T follicular helper cell (primary cell): ENCODE results near the gene PCDHB5.
A peak's percentile ranks its signal among the peaks of the same experiment; 100 is the strongest.
"Not testable (repeated sequence)": the region's sequence is repeated elsewhere in the genome, so short reads cannot be mapped to it uniquely, and the experiment has no call there.

ENCODE experiments used
- DNase-seq: peaks from one replicate; pipeline ENCODE4 v3.0.0-alpha.2; 2020; ENCODE audit warnings: low read depth

Gene PCDHB5

DNA sequence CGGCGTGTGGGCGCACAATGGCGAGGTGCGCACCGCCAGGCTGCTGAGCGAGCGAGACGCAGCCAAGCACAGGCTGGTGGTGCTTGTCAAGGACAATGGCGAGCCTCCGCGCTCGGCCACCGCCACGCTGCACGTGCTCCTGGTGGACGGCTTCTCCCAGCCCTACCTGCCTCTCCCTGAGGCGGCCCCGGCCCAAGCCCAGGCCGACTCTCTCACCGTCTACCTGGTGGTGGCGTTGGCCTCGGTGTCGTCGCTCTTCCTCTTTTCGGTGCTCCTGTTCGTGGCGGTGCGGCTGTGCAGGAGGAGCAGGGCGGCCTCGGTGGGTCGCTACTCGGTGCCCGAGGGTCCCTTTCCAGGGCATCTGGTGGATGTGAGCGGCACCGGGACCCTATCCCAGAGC is 17.1 kb downstream of the PCDHB5 start:
- DNase-seq = not testable (repeated sequence)

DNA sequence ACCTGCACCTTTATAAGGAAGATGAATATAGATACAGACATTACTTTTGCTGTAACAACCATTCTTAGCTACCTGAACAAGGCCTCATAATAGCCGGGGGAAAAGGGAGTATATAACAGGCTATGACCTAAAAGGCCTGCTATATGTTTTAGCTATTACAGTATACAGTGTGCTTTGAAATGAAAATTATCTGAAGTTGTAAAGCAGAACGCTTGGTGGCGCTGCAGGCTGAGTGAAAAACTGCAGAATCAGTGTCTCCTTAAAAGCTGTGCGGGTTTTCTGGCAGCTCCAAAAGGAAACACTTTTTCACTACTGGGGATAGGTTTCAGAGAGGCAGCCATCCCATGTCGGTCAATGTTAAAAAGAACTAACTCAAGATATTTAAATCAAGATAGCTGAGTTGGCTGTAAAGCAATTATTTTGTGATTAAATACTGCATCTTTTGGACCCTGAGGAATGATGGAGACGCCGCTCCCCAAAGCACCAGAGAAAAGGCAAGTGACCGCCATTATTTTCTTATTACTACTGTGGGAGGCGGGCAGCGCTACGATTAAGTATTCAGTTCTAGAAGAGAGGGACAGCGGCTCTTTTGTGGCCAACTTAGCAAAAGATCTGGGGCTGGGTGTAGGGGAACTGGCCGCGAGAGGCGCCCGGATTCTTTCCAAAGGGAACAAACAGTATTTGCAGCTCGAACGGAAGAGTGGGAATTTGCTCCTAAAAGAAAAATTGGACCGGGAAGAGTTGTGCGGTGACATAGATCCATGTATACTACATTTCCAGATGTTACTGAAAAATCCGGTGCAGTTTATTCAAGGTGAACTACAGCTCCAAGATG is 20.8 kb downstream of the PCDHB5 start:
- no peak for DNase-seq

DNA sequence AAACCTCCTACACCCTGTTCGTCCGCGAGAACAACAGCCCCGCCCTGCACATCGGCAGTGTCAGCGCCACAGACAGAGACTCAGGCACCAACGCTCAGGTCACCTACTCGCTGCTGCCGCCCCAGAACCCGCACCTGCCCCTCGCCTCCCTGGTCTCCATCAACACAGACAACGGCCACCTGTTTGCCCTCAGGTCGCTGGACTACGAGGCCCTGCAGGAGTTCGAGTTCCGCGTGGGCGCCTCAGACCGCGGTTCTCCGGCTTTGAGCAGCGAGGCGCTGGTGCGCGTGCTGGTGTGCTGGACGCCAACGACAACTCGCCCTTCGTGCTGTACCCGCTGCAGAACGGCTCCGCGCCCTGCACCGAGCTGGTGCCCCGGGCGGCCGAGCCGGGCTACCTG is 22.4 kb downstream of the PCDHB5 start:
- not testable (repeated sequence) for DNase-seq

DNA sequence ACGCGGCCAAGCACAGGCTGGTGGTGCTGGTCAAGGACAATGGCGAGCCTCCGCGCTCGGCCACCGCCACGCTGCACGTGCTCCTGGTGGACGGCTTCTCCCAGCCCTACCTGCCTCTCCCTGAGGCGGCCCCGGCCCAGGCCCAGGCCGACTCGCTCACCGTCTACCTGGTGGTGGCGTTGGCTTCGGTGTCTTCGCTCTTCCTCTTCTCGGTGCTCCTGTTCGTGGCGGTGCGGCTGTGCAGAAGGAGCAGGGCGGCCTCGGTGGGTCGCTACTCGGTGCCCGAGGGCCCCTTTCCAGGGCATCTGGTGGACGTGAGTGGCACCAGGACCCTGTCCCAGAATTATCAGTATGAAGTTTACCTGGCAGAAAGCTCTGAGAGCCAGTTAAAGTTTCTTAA is 22.9 kb downstream of the PCDHB5 start:
- DNase-seq = not testable (repeated sequence)

DNA sequence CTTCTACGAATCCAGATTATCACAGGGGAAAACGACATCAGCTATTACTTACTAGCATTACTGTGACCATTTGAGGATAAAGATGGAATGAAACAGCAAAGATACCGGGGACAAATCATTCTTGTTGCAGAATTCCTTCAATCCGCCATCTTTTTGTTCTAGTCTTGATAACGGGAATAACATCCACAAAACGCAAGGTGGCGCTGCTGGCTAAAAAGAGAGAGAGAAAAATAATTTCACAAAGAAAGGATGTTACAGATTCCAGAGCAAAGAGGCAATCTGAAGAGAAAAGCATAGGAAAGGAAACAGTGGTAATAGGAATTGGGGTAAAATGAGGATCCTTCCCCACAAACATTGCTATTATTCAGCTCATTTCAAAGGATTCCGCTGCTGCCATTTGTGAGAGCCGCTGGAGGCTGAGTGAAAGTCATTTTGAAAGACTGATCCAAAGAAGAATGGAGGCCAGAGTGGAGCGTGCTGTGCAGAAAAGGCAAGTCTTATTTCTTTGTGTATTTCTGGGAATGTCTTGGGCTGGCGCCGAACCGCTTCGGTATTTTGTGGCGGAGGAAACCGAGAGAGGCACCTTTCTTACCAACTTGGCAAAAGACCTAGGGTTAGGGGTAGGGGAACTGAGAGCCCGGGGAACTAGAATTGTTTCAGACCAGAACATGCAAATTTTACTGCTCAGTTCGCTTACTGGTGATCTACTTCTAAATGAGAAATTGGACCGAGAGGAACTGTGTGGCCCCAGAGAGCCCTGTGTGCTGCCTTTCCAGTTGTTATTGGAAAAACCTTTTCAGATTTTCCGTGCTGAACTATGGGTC is 37.6 kb downstream of the PCDHB5 start, which contains the start of gene PCDHB7:
Gene PCDHB7, plus strand, starts transcription at position 264 of the 824 bp plus-strand sequence. Its CDS starts 192 bp downstream, at position 456.
- no peak for DNase-seq

DNA sequence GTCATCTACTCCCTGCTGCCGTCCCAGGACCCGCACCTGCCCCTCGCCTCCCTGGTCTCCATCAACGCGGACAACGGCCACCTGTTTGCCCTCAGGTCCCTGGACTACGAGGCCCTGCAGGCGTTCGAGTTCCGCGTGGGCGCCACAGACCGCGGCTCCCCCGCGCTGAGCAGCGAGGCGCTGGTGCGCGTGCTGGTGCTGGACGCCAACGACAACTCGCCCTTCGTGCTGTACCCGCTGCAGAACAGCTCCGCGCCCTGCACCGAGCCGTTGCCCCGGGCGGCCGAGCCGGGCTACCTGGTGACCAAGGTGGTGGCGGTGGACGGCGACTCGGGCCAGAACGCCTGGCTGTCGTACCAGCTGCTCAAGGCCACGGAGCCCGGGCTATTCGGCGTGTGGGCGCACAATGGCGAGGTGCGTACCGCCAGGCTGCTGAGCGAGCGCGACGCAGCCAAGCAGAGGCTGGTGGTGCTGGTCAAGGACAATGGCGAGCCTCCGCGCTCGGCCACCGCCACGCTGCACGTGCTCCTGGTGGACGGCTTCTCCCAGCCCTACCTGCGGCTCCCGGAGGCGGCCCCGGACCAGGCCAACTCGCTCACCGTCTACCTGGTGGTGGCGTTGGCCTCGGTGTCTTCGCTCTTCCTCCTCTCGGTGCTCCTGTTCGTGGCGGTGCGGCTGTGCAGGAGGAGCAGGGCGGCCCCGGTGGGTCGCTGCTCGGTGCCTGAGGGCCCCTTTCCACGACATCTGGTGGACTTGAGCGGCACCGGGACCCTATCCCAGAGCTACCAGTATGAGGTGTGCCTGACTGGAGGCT is 39.5 kb downstream of the PCDHB5 start:
- DNase-seq = not testable (repeated sequence)

DNA sequence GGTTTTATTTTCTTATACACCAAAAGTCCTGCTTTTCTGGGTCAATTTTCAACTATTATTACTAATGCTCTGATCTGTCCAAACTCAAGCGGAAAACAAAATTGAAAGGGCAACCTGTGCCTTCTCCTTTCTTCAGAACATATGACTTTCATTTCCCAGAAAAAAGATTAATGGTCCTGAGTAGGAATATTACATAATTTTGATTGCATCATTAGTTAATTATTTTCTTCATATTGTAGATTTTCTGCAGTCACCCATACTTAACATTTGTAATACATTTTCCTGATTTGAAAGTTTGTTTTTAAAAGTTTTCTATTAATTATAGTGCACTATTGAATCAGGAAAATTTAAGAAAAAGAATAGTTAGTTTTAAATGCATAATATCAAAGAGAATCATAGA is 40.9 kb downstream of the PCDHB5 start:
- no peak for DNase-seq

DNA sequence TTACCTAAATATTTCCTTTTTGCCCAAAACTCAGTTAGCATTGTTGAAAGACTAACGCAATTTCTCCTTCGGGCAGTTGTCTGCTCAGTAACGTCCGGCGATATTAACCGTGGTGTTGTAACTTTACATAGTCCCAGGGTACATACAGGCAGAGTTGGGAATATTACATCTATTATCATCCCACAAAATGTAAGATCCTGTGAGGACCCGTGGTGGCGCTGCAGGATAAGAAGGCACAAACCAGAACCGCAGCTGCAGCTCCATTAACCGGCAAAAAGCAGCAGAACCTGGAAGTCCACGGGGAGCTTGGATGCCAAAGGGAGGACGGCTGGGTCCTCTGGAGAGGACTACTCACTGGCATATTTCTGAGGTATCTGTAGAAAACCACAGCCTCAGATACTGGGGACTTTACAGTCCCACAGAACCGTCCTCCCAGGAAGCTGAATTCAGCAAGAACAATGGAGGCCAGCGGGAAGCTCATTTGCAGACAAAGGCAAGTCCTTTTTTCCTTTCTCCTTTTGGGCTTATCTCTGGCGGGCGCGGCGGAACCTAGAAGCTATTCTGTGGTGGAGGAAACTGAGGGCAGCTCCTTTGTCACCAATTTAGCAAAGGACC is 42.7 kb downstream of the PCDHB5 start, which contains the start of gene PCDHB8:
Gene PCDHB8, plus strand, starts transcription at position 214 of the 615 bp plus-strand sequence. Its CDS starts 245 bp downstream, at position 459.
- DNase-seq = not testable (repeated sequence)

DNA sequence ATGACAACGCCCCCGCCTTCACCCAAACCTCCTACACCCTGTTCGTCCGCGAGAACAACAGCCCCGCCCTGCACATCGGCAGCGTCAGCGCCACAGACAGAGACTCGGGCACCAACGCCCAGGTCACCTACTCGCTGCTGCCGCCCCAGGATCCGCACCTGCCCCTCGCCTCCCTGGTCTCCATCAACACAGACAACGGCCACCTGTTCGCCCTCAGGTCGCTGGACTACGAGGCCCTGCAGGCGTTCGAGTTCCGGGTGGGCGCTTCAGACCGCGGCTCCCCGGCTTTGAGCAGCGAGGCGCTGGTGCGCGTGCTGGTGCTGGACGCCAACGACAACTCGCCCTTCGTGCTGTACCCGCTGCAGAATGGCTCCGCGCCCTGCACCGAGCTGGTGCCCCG is 44.4 kb downstream of the PCDHB5 start:
- not testable (repeated sequence) for DNase-seq

DNA sequence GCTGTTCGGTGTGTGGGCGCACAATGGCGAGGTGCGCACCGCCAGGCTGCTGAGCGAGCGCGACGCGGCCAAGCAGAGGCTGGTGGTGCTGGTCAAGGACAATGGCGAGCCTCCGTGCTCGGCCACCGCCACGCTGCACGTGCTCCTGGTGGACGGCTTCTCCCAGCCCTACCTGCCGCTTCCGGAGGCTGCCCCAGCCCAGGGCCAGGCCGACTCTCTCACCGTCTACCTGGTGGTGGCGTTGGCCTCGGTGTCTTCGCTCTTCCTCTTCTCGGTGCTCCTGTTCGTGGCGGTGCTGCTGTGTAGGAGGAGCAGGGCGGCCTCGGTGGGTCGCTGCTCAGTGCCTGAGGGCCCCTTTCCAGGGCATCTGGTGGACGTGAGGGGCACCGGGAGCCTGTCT is 44.9 kb downstream of the PCDHB5 start:
- DNase-seq = not testable (repeated sequence)

DNA sequence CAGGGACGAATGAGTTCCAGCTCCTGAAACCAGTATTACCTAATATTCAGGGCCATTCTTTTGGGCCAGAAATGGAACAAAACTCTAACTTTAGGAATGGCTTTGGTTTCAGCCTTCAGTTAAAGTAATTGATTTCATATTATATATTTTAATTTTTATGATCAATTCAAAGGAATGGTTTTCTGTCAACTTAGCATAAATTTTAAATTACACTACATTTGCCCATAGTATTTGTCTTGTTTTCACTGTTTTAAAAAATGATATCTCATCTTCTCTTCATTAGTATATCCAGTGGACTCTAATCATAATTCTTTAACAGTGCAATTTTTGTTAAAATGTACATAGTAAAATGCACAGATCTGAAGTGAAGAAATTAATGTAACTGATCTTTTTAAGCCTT is 45.3 kb downstream of the PCDHB5 start:
- no peak for DNase-seq

DNA sequence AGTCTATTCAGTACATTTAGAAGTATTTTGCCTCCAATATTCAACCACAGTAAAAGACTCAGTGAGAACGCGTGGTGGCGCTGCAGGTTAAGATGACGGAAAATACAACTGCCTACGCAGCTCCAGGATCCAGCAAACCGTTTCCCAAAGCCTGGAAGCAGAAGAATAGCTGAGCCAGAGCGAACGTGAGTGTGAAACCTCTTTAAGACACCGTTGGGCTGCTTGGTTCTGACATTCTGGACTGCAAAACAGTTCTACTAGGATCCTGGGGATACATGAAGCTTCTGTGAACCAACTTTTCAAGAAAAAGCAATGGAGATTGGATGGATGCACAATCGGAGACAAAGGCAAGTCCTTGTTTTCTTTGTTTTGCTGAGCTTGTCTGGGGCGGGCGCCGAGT is 47.2 kb downstream of the PCDHB5 start, which contains the start of gene PCDHB16:
Gene PCDHB16, plus strand, starts transcription at position 140 of the 400 bp plus-strand sequence. Its CDS starts 173 bp downstream, at position 313.
- DNase-seq = no peak

DNA sequence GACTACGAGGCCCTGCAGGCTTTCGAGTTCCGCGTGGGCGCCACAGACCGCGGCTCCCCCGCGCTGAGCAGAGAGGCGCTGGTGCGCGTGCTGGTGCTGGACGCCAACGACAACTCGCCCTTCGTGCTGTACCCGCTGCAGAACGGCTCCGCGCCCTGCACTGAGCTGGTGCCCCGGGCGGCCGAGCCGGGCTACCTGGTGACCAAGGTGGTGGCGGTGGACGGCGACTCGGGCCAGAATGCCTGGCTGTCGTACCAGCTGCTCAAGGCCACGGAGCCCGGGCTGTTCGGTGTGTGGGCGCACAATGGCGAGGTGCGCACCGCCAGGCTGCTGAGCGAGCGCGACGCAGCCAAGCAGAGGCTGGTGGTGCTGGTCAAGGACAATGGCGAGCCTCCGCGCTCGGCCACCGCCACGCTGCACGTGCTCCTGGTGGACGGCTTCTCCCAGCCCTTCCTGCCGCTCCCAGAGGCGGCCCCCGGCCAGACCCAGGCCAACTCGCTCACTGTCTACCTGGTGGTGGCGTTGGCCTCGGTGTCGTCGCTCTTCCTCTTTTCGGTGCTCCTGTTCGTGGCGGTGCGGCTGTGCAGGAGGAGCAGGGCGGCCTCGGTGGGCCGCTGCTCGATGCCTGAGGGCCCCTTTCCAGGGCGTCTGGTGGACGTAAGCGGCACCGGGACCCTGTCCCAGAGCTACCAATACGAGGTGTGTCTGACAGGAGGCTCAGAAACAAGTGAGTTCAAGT is 49.3 kb downstream of the PCDHB5 start:
- DNase-seq = not testable (repeated sequence)

DNA sequence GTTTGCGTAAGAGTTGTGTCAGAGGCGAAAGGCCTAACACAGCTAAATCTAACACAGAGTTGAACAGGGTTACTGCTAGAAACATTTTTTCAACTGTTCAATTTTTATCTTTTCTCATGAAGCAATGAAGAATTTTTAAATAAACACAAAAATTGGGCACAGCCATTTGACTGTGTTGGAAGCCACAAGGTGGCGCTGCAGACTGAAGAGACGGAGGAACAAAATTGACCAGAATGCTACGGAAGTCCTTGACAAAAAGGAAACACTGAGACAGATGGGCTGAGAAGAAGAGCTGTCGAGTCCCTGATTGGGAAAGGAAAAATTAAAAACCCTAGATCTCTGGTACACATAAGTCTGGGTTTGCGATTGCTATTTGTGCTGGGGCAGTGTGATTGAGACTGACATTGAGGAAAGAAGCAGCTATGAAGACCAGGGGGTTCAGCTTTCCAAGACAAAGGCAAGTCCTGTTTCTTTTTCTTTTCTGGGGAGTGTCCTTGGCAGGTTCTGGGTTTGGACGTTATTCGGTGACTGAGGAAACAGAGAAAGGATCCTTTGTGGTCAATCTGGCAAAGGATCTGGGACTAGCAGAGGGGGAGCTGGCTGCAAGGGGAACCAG is 52.0 kb downstream of the PCDHB5 start, which contains the start of gene PCDHB9:
Gene PCDHB9, plus strand, starts transcription at position 265 of the 616 bp plus-strand sequence. Its CDS starts 158 bp downstream, at position 423.
- peak; percentile 11 for DNase-seq
